GM21526 (cell line): ENCODE data around the gene ZCCHC12.

ENCODE experiments used
- ATAC-seq: cut with Tn5 transposase; IDR thresholded peaks from one replicate; pipeline ENCODE4 v1.9.1; 2021; ENCODE audit warnings: moderate library complexity; ENCODE audit not compliant: unreplicated experiment, low FRiP score

The ZCCHC12 gene

GRCh38 chrX:118865231-118865630 is 41.6 kb downstream of the ZCCHC12 start:
- ATAC-seq = no peak

- ATAC-seq = no peak
These were observed 43.6 kb downstream of the ZCCHC12 start for GRCh38 chrX:118867251-118867650.

GRCh38 chrX:118872102-118872566 is 48.5 kb downstream of the ZCCHC12 start:
- no peak for ATAC-seq
